Fibroblast of peridontal ligament (primary cell): Measurements from ENCODE around the gene ALOXE3.

Experiments used
- DNase-seq: peaks from one replicate; pipeline ENCODE4 v3.0.0-alpha.2; 2010; ENCODE audit errors: extremely low read depth

Gene ALOXE3

DNA sequence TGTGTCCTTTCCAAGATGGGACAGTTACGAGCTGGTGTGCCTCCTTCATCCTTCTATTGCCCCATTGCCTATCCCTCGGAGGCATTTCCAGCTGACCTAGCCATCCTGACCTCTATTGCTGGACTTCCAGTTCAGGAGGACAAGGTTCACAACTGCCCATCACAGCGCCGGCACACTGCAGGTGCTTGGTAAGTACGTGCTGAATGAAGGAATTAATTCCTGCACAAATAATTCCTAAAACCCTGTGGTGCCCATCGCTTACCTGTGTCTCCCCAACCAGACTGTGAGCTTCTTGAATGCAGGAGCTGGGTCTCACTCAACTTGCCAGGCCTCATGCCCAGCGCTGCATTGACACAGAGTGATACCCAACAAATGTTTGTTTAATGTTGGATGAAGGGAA, 66.5 kb downstream of the ALOXE3 start:
- no peak for DNase-seq

DNA sequence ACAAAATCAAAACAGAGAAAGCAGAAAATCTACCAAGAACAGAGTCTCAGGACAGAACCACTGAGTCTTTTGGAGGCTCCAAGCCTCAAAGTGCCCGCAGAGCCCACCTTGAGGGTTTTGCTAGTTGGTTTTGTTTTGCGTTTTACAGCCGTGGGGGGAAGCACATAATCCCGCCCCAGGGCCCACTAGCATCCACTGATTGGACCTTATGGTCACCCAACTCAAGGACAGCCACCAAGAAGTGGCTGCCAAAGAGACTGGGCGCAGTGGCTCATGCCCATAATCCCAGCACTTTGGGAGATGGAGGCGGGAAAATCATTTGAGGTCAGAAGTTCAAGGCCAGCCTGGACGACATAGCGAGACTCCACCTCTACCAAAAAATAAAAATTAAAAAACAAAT, 69.6 kb downstream of the ALOXE3 start:
- no peak for DNase-seq

DNA sequence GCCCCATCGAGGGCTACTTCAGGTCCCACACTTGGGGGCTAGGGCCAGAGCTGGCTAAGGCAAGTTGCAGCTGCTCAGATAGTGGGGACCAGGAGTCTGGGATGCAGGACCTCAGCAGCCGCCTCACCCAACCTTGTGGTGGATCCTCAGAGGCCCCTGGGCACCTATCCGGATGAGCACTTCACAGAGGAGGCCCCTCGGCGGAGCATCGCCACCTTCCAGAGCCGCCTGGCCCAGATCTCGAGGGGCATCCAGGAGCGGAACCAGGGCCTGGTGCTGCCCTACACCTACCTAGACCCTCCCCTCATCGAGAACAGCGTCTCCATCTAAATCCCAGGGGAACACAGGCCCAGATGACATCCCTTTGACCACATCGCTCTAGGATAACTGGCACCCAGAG, 70.1 kb downstream of the ALOXE3 start:
- DNase-seq: no peak

DNA sequence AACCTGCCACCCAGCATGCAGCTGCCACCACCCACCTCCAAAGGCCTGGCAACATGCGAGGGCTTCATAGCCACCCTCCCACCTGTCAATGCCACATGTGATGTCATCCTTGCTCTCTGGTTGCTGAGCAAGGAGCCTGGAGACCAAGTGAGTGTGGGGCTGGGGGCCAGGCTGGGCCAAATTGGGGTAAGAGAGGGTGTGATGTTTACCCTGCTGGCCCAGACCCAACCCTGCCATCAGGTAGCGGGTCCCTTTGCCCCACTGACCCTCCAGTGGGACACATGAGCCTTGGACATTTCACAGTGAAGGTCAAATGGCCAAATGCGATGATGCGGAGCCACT, 70.6 kb downstream of the ALOXE3 start:
- DNase-seq: no peak

DNA sequence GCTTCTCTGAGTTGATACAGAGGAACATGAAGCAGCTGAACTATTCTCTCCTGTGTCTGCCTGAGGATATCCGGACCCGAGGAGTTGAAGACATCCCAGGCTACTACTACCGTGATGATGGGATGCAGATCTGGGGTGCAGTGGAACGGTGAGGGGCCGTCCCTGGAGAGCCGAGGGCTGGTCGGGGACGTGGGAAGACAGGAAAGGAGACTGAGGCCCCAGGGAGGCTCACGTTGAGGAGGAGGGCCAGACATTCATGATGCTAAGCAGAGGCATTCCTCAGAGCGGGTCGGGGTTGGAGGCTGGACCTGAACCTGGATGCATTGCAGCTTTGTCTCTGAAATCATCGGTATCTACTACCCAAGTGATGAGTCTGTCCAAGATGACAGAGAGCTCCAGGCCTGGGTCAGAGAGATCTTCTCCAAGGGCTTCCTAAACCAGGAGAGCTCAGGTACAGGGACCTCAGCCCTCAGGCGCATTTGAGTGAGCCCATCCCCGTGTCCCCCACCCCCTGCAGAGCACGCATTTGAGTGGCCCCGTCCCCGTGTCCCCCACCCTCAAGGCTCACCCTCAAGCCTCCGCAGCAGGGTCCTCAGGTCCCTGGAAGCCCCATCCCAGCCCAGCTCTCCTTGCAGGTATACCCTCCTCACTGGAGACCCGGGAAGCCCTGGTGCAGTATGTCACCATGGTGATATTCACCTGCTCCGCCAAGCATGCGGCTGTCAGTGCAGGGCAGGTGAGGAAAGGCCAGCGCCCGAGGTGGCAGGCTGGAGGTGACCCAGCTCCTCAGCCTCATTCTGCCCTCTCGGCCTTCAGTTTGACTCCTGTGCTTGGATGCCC, 71.2 kb downstream of the ALOXE3 start:
- DNase-seq: no peak

DNA sequence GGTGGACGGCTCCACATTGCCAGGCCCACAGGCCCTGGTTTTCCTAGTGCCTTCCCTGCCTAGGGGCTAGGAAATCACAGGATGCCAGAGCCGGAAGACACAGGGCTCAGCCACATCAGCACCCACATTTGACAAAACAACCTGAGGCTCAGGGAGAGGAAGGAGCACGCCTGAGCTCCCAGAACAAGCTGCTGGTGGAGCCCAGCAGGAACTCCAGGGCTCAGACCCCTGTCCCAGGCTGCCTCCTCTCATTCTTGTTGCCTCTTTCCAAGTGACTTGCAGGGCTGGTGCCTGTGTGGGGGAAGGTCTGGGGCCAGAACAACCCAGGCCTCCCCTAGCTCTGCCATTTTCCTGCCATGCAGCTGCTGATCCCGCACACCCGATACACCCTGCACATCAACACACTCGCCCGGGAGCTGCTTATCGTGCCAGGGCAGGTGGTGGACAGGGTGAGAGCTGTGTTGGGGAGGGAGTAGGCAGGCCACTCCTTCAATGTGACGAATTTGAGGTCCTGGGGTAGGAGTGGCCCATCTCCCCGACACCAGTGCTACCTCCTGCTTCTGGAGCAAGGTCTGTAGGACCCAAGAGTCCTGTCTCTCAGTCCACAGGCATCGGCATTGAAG, 71.9 kb downstream of the ALOXE3 start:
- DNase-seq: no peak
